HCT116 (cell line): ENCODE data around the gene SMAGP. TPM values are rescaled to one million over a fixed set of nuclear protein-coding genes. Genes with fewer than 3 reads are reported as not detected.

Experiments
- ATAC-seq: fragments of 200-7000 bp; cut with Tn5 transposase; 2 replicates; pipeline ENCODE4 v1.9.1; 2020; ENCODE audit warnings: mild to moderate bottlenecking, moderate library complexity
- BruUV-seq: library from RNA; stranded (reverse); fragments of 400-500 nt; replicated peaks from 2 replicates; lab custom pipeline; 2021; lab: Mats Ljungman, UMichigan
- CTCF ChIA-PET: fragments of 300-600 bp; sonication (Branson Sonifier 250); formaldehyde crosslinking; loops from one replicate; lab custom pipeline; 2021; ENCODE audit warnings: antibody characterized with exemption; lab: Charles Lee
- POLR2A ChIA-PET: fragments of 300-600, 350-600 bp; sonication (Branson Sonifier 250); formaldehyde crosslinking; loops from one replicate; lab custom pipeline; 2021; ENCODE audit warnings: antibody characterized with exemption; lab: Charles Lee
- RAD21 ChIA-PET, 2 experiments: fragments of 300-600 bp; sonication (Branson Sonifier 250); formaldehyde crosslinking; loops; one replicate each; lab custom pipeline; 2023; ENCODE audit warnings: low total read pairs in 2 of 2; ENCODE audit not compliant: uncharacterized antibody in 2 of 2, unreplicated experiment in 2 of 2, low non-redundant PET in 1 of 2; lab: Charles Lee
- DNase-seq: peaks from one replicate; pipeline ENCODE4 v3.0.0-alpha.2; 2010; ENCODE audit warnings: low read depth, low spot score
- H2AFZ ChIP-seq: fragments of 200-600 bp; shearing (Covaris generic), sonication (generic); 2 replicates; pipeline ENCODE4 v1.6.1; 2017; ENCODE audit warnings: low read depth, mixed run types, mixed read lengths, antibody characterized with exemption, low read length; ENCODE audit not compliant: poor library complexity, severe bottlenecking
- H3K27ac ChIP-seq: 2 replicates; pipeline ENCODE4 v1.5.1; 2012; ENCODE audit warnings: low read depth, low read length
- H3K27me3 ChIP-seq: fragments of 200-600 bp; sonication (generic); 2 replicates; pipeline ENCODE4 v1.6.1; 2016; ENCODE audit warnings: mixed run types, low read length, mixed read lengths; ENCODE audit not compliant: insufficient read depth
- H3K36me3 ChIP-seq, 2 experiments: fragments of 200-500 bp in 1 of 2; fragments of 200-600 bp in 1 of 2; sonication (Bioruptor generic) in 1 of 2; sonication (generic) in 1 of 2; 2 replicates each; pipeline versions ENCODE4 v1.5.1 to v1.6.1; 2014 to 2016; ENCODE audit warnings: low read length in 2 of 2, inconsistent platforms in 1 of 2, mixed read lengths in 1 of 2, mixed run types in 1 of 2; ENCODE audit not compliant: insufficient read depth in 2 of 2, control insufficient read depth in 1 of 2
- H3K4me1 ChIP-seq, 2 experiments: fragments of 200-600 bp in 1 of 2; sonication (generic) in 1 of 2; 2 replicates each; pipeline versions ENCODE4 v1.5.1 to v1.6.1; 2012 to 2017; ENCODE audit warnings: low read length in 2 of 2, inconsistent platforms in 1 of 2, mild to moderate bottlenecking in 1 of 2, mixed read lengths in 1 of 2, mixed run types in 1 of 2, moderate library complexity in 1 of 2; ENCODE audit not compliant: insufficient read depth in 2 of 2, control insufficient read depth in 1 of 2
- H3K4me2 ChIP-seq: fragments of 200-600 bp; sonication (generic); 2 replicates; pipeline ENCODE4 v1.6.1; 2017; ENCODE audit warnings: mixed run types, low read length, mixed read lengths
- H3K4me3 ChIP-seq, 2 experiments: fragments of 200-600 bp in 1 of 2; sonication (generic) in 1 of 2; replicated peaks in 1 of 2; 2 replicates each; pipeline ENCODE4 v1.5.1; 2011 to 2016; ENCODE audit warnings: low read length in 2 of 2, control low read depth in 1 of 2, low read depth in 1 of 2, mild to moderate bottlenecking in 1 of 2, mixed read lengths in 1 of 2, mixed run types in 1 of 2
- H3K79me2 ChIP-seq: fragments of 200-600 bp; sonication (generic); 2 replicates; pipeline ENCODE4 v1.6.1; 2017; ENCODE audit warnings: mild to moderate bottlenecking, mixed run types, low read length, moderate library complexity, mixed read lengths; ENCODE audit not compliant: insufficient read depth
- H3K9ac ChIP-seq: fragments of 200-600 bp; sonication (generic); 2 replicates; pipeline ENCODE4 v1.6.1; 2016; ENCODE audit warnings: low read length, mixed read lengths
- H3K9me2 ChIP-seq: fragments of 200-600 bp; sonication (generic), shearing (Covaris generic); 2 replicates; pipeline ENCODE4 v1.6.1; 2017; ENCODE audit warnings: mixed run types, mild to moderate bottlenecking, moderate library complexity; ENCODE audit not compliant: insufficient read depth
- H3K9me3 ChIP-seq, 2 experiments: fragments of 200-500 bp in 1 of 2; fragments of 200-600 bp in 1 of 2; sonication (Bioruptor generic) in 1 of 2; sonication (generic) in 1 of 2; 2 replicates each; pipeline ENCODE4 v1.6.1; 2014 to 2017; ENCODE audit warnings: low read length in 2 of 2, mixed read lengths in 2 of 2, inconsistent platforms in 1 of 2, low read depth in 1 of 2, mild to moderate bottlenecking in 1 of 2, mixed run types in 1 of 2, moderate library complexity in 1 of 2; ENCODE audit not compliant: control insufficient read depth in 1 of 2, insufficient read depth in 1 of 2
- H4K20me1 ChIP-seq: fragments of 200-600 bp; sonication (generic), shearing (Covaris generic); 2 replicates; pipeline ENCODE4 v1.6.1; 2017; ENCODE audit warnings: mixed run types, mild to moderate bottlenecking, moderate library complexity; ENCODE audit not compliant: insufficient read depth
- CEBPB ChIP-seq: IDR thresholded peaks from 2 replicates; pipeline ENCODE4 v1.6.1; 2012; ENCODE audit warnings: low read depth
- CTCF ChIP-seq, 3 experiments: fragments of 200-600 bp in 1 of 3; sonication (generic) in 1 of 3; IDR thresholded peaks in 2 of 3; conservative IDR thresholded peaks in 1 of 3; 2 replicates each; pipeline ENCODE4 v1.5.1; 2012 to 2017; ENCODE audit warnings: low read depth in 2 of 3, low read length in 2 of 3, antibody characterized with exemption in 1 of 3, borderline replicate concordance in 1 of 3, control low read depth in 1 of 3, mild to moderate bottlenecking in 1 of 3, mixed read lengths in 1 of 3, mixed run types in 1 of 3, moderate library complexity in 1 of 3; ENCODE audit not compliant: insufficient read depth in 1 of 3
- ELF1 ChIP-seq: IDR thresholded peaks from 2 replicates; pipeline ENCODE4 v1.6.1; 2012; ENCODE audit warnings: low read depth, borderline replicate concordance
- EZH2phosphoT487 ChIP-seq: fragments of 200-600 bp; IDR thresholded peaks from 2 replicates; pipeline ENCODE4 v1.6.1; 2018; ENCODE audit warnings: antibody characterized with exemption, borderline replicate concordance
- FOSL1 ChIP-seq: IDR thresholded peaks from 2 replicates; pipeline ENCODE4 v1.6.1; 2012; ENCODE audit warnings: low read depth
- JUND ChIP-seq: IDR thresholded peaks from 2 replicates; pipeline ENCODE4 v1.6.1; 2012
- MAX ChIP-seq: IDR thresholded peaks from 2 replicates; pipeline ENCODE4 v1.6.1; 2012
- REST ChIP-seq: IDR thresholded peaks from 2 replicates; pipeline ENCODE4 v1.6.1; 2012; ENCODE audit warnings: low read depth
- SIN3A ChIP-seq: IDR thresholded peaks from 2 replicates; pipeline ENCODE4 v1.6.1; 2012; ENCODE audit warnings: low read depth
- TCF7L2 ChIP-seq: IDR thresholded peaks from 2 replicates; pipeline ENCODE4 v1.7.0; 2011; ENCODE audit warnings: borderline replicate concordance, inconsistent platforms; ENCODE audit not compliant: insufficient read depth, insufficient read length; ENCODE audit errors: extremely low read depth
- YY1 ChIP-seq: IDR thresholded peaks from 2 replicates; pipeline ENCODE4 v1.6.1; 2011; ENCODE audit warnings: low read length, low read depth, moderate library complexity, mild to moderate bottlenecking; ENCODE audit not compliant: insufficient replicate concordance; ENCODE audit errors: extremely low read depth
- ZBTB33 ChIP-seq: IDR thresholded peaks from 2 replicates; pipeline ENCODE4 v1.6.1; 2011; ENCODE audit warnings: mild to moderate bottlenecking, low read length, moderate library complexity; ENCODE audit not compliant: insufficient replicate concordance; ENCODE audit errors: extremely low read depth
- ZFX ChIP-seq: fragments of 450-650 bp; IDR thresholded peaks from 2 replicates; pipeline ENCODE4 v1.6.1; 2017
- intact Hi-C: fragments of 100-400 bp; cut with micrococcal nuclease; formaldehyde crosslinking; loops from 2 replicates; pipeline ENCODE4 v1.10.0; 2022
- total RNA-seq: library from RNA; stranded (reverse); gene quantifications from one replicate; pipeline ENCODE4 v1.2.1, GENCODE V29; 2021; ENCODE audit not compliant: unreplicated experiment

SMAGP gene
- total RNA-seq, 1 experiment from 2014 or later, result 39.9 TPM

GRCh38 chr12:51225771-51226170, 44.4 kb downstream of the SMAGP start (continued):
- TF ChIP-seq ZBTB33 (no peak), YY1 (no peak), MAX (no peak), CEBPB (no peak), SIN3A (no peak), TCF7L2 (no peak), ELF1 (no peak), FOSL1 (no peak), REST (no peak)

- intact Hi-C loops, result no loop called here
- H3K27me3 ChIP-seq, result no peaks in the 10 kb centered on the region
These were observed 45.0 kb downstream of the SMAGP start for GRCh38 chr12:51225234-51225633.

More at GRCh38 chr12:51225234-51225633, 45.0 kb downstream of the SMAGP start:
- H3K4me1 ChIP-seq, result no peaks in the 10 kb centered on the region
- DNase-seq (no peak), ATAC-seq (no peak)
- no TSS peak for BruUV-seq
- H3K4me3 ChIP-seq, result no peak overlapping the region
- no peaks in the 10 kb centered on the region for H4K20me1 ChIP-seq
- no peak overlapping the region for H2AFZ ChIP-seq
- H3K27ac ChIP-seq, result no peak overlapping the region
- ChIA-PET RAD21 (no interaction called here), POLR2A (no interaction called here), CTCF (no interaction called here)
- H3K9ac ChIP-seq, result no peak overlapping the region
- H3K4me2 ChIP-seq, result no peak overlapping the region
- TF ChIP-seq ZBTB33, result no peak
- TF ChIP-seq JUND, result no peak
- no peak for TF ChIP-seq EZH2phosphoT487
- TF ChIP-seq CTCF (IDR thresholded peaks at IDR 0.05 in 2 of 3, conservative IDR thresholded peaks at IDR 0.05 in 1 of 3; ENCODE audit: borderline replicate concordance in 1 of 3, insufficient read depth in 1 of 3, low read depth in 2 of 3, low read length in 2 of 3), result no peak
- no peak for TF ChIP-seq CEBPB
- no peak for TF ChIP-seq SIN3A
- no peak for TF ChIP-seq YY1
- TF ChIP-seq ZFX, result no peak
- H3K9me2 ChIP-seq, result no peaks in the 10 kb centered on the region
- H3K9me3 ChIP-seq, result no peaks in the 10 kb centered on the region
- H3K36me3 ChIP-seq, result no peaks in the 10 kb centered on the region
- H3K79me2 ChIP-seq, result no peaks in the 10 kb centered on the region
